HG03521 (cell line): ENCODE data around the gene ARHGAP4.
A peak's percentile ranks its signal among the peaks of the same experiment; 100 is the strongest.

ENCODE experiments used
- ATAC-seq: cut with Tn5 transposase; IDR thresholded peaks from one replicate; pipeline ENCODE4 v1.9.1; 2021; ENCODE audit warnings: mild to moderate bottlenecking, moderate library complexity; ENCODE audit not compliant: unreplicated experiment

ARHGAP4 gene

DNA sequence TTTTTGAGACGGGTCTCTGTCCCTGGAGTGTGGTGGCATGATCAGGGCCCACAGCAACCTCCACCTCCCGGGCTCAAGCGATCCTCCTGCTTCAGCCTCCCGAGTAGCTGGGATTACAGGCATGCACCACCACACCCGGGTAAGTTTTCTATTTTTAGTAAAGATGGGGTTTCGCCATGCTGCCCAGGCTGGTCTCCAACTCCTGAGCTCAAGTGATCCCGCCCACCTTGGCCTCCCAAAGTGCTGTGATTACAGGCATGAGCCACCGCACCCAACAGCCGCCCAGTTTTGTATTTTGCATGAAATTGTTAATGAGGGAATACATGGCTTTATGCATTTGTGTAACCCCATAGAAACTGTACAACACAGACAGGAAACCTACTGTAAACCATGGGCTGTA, 2.8 kb upstream of the ARHGAP4 start:
- no peak for ATAC-seq

DNA sequence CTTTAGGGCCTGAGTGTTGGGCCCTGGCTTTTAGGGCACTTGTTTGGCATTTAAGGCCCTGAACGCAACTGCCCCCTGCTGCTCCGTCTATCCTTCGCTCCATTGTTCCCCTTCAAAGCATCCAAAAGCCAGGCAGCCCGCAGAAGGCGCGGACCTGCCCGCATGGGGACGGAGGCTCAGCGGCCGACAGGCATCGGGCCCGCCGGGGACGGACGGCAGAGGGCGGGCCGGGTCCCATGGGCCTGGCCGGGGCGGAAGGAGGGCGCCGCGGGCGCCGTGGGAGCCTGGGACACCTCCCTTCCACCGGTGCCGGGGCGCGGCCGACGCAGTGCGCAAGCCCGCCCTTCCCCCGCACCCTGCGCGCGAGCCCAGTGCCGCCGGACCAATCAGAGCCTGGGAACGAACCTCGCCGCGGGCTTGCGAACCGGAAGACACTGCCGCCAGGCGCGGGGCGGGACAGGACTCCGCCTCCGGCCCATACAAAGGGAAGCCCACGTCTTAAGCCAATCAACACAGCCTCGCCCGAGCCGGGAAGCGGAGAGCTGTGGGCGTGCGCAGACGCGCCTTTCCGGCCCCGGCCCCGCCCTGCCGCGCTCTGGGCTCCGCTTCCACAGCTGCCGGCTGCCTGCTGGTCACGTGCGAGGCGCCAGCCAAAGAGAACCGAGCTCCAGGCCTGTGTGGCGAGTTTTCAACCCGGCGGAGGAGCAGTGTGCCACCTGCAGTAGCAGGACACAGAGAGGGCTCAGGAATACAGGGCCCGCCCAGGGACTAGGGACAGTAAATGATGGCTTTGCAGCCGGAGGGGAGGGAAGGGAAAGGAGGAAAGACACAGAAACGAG, 2.1 kb upstream of the ARHGAP4 start:
- ATAC-seq, result peak; percentile 70

DNA sequence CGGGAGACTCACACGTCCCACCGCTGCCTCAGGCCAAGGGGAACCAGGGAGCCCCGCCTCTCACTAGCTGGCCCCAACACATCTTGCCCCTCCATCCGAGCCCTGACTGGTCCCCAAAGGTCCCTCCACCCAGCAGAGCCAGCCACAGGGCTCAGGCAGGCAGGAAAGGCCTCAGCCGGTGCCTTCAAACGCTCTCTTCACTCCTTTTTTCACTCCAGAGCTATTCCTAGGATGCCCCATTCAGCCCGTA, 1.5 kb upstream of the ARHGAP4 start:
- ATAC-seq, result no peak

DNA sequence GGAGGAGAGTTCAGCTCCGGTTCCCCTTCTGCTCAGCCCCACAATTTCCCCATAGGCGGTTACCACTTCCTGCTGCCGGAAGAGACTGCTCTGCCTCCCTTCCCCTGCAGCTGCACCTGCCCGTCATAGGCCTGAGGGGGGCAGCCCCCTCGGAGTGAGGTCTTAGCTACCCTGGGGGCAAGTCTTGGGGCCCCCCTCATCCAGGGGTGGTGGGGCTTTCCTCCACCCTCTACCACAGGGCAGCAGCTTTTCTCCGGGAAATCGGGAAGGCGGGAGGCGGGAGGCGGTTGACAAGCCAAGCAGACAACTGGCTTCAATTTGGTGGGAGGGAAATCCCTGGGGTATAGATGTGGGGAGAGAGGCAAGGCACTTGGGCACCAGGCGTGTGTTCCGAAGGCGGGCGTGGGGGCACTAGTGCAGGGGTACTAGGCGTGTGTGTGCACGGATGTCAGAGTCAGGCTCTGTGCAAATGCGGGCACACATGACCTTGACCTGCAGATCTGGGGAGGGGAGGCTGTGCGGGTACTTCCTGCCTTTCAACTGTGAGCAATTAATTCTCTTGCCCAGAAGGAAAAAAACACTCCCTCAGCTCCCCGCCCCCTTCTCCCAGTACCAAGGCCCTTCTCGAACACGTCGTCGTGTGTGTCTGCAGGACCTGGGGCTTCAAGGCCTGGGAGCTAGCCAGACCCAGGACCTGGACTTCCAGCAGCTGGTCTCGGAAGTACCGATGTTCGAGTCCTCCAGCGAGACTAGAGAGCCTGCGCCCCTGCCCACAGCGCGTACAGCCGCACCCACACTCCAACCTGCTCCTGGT, 1.0 kb upstream of the ARHGAP4 start:
- ATAC-seq, result peak; percentile 34

DNA sequence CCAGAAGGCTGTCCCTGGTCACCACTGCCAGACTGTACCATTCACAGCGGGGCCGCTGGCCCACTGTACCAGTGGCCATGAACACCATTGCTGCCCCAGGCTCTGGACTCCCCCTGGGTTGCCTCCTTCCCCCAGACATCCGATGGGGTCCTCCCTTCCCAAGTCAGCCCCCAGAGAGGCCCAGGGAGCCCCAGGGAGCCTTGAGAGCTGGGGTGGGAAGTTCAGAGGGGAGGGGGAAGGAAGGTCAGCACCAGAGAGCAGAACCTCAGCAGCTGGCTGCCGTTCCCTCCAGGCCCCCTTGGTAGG, 441 bp upstream of the ARHGAP4 start:
- no peak for ATAC-seq

DNA sequence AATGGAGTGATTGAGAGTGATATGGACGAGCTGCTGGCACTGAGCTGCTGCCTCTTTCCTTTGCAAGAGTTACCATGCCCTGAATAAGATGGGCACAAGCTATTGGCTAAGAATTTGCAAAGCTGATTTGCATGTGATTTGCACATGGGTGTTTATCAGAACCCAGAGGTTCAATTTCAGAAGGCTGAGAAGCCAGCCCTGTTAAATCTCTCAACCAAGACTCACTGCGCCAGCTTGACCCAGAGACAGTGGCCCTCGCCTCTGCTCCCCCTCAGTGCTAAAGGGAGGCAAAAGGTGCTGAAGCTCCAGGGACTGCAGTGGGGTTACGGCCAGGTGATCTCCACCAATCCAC, 701 bp downstream of the ARHGAP4 start:
- no peak for ATAC-seq

DNA sequence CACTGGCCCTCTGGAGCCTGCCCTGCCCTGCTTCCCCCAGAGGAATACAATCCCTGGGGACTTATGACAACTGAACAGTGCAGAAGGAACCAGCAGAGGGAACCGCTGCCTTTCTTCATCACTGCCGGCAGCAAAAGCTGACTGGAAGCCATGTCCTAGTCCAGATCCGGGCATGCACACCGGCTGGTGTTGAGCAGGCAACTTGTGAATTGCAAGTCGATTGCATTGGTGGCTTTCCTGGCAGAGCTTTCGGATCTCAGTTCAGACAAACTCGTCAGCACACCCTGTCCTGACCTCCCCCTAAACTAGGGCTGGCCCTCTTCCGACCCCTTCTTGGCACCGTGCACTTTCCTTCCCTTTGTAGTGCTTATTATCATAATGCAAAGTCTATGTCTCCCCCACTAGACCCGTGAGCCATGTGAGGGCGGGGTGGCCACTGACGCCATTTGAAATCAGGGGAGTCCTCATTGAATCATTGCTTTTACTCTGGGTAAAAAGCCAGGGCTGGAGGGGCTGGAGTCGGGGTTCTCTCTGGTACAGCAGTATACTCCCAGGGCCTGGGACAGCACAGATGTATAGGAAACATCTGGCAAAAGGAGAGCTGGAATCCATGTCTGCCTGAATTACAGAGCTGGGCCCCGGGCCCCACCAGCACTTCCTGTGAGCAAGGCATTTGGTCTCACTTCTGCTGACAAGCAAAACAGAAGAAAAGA, 1.8 kb downstream of the ARHGAP4 start:
- ATAC-seq, result no peak

DNA sequence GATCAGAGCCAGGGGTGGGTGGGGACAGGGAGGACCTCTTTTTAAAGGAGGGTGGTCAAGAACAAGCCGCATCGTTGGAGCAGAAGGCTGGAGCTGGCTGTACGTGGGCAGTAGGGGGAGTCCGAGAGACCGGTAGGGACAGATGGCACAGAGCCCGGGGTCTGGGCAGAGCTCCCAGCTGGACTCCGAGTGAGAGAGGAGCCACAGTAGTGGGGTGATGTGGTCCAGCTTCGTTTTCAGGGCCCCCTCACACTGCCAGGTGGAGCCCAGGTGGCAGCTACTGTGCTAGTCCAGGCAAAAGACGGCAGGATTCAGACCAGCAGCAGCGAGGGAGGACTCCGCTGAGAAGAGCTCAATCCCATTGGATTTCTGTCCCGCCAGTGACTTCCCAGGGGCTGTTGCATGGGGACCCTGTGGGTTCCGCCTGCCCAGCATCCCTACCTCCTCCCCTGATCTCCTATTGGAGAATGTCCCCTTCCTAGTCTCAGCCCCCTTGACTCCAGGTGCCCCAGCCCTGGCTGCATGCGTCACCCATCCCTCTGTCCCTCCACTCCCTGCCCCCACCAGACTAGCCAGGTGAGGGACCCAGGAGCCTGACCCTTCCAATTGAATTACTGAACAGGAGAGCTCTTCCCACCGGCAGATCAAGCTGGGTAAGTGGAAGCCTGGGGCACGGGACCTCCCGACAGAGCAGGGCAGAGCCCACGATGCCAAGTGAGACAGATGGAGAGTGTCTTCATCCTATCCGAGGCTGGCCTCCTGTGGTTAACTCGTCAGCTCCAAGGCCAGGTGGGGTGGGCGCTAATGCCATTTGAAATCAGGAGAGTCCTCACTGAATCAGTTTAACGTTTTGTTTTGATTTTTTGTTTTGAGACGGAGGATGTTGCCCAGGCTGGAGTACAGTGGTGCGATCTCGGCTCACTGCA, 2.9 kb downstream of the ARHGAP4 start:
- no peak for ATAC-seq

DNA sequence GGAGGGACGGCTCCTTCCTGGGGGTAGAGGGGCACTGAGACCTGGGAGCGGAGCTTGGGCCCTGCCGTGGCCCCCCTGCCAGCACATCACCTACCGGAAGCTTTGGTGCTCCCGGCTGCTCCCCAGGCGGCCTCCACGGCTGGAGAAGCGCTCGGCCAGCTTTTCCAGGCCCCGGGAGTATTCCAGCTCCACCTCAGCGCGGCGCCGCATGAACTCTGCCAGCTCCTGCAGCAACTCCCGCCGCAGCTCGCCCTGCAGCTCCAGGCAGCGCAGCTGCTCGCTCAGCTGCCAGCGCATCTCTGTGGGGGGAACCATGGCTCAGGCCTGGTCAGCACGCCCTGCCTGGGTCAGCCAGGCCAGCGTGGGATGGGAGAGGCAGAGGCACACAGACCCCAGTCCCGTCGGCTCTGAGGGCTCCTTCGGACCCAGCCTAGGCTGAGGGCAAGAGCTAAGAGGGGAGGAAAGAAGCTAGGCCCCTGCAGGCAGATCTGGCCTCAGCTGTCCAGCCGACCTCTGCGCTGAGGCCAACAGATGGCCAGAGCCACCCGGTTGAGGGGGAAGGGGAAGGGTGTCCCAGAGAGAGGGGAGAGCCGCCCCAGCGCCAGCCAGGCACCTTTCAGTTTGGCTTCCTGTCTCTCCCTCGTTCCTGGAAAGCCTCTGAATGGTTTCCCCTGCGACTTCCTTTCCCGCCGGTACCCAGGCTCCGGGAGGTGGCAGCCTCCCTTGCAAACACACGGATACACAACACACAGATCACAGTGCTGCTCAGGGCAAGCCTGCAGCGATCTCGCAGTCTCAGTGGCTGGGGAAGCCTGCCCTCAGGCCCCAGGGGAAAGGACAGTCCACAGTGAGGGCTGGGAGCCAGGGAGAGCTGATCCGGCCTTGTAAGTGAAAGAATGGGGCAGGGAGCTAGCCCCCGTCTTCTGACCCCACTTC, 4.3 kb downstream of the ARHGAP4 start:
- ATAC-seq, result no peak

DNA sequence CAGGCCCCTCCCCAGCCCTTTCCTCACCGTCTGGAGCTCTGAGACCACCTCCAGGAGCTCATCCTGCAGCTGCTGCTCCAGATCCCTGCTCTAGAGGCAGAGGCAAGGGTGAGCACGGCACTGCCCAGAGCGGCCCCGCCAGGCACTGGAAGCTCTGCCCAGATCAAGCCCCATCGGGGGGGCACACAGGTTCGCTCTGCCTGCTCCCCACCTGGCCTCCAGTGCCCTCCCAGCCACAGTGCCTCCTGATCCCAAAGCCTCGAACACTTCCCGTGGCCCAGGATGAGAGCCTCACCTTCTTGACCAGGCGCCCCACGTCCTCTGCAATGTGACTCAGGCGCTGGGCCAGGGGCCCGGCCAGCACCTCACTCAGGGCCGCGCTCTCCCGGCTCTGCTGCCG, 5.0 kb downstream of the ARHGAP4 start:
- ATAC-seq, result no peak

DNA sequence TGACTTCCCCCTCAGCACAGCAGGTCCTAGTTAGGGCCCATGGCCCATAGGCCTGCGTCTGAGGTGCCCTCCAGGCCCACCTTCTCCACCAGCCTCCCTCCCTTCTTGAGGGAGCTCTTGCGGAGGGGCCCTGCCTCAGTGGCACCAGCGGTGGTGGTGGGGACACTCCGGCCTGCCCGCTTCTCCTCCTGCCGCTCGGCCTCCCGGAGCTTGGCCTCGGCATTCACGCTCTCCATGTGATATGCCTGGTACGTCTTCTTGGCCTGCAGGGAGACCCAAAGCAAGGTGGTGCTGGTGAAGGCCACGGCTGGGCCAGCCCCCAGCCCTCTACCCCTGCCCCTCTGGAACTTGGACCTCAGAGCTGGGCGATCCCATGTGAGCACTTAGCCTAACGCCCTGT, 5.5 kb downstream of the ARHGAP4 start:
- ATAC-seq, result no peak

DNA sequence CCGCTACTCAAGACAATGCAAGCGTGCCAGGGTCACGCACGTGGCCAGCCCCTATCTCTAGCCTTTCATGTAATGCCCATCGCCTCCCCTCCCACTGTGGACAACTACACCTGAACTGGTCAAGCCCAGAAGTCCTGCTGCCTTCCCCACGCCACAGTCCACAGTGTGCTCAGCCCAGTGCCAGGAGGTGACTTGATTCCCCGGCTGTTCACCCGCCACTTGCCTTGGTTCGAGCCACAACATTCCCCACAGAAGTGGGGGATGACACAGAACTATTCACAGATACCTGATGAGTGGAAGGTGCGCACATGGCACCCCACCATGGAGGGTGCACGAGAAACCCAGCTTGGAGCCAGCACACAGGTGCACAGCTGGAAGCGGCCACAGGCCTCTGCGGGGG, 6.8 kb downstream of the ARHGAP4 start:
- ATAC-seq, result no peak

DNA sequence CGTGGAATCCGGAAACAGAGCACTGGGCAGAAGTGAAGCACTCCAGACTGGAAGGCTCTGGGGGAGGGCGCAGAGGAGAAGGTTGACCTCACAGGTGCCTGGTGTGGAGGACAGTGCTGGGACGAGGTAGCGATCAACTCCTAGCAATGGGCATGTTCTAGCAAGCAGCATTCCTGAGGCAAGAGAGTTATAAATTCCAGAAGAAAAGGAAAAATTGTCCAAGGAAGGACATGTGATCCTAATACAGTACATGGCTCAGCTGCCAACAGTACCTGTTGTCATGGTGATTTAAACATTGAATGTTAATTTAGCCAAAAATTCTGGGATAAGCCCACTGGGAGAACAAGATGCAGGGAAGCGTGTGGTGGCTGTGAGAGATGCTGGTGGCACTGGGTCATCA, 8.2 kb downstream of the ARHGAP4 start:
- no peak for ATAC-seq

DNA sequence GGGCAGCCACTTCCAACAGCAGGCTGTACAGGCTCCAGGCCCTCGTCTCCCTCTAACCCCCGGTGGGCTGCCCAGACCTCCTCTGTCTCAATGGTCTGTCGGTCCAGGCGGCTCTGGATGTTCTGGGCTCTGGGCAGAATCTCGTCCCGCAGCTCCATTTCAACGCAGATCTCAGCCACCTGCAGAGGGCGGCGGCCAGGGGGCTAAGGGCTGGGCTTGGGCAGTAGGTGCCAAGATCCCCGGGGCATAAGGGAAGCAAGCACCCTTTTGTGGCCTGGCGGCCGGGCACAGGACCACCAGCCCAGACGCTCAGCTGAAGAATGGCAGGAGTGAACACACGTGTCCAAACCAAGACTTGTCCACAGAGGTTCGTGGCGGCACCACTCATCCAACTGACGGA, 12.4 kb downstream of the ARHGAP4 start:
- no peak for ATAC-seq

DNA sequence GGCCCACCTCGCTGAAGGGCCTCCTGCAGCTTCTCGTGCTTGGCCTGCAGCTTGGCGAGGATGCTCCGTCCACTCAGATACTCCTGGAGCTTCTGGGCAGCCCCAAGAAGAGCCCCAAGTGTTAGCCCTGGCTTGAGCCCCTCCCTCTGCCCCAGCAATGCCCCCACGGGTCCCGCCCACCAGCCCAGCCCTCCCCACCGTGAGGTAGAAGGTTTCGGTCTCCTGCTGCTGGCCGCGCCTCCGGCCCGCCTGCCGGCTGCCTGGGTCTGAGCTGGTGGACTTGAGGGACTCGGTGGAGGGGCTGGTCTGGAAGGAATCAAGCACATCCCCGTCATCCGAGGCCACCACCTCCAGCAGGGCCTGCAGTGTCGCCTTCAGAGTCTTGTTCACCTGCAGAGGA, 12.9 kb downstream of the ARHGAP4 start:
- ATAC-seq, result no peak

DNA sequence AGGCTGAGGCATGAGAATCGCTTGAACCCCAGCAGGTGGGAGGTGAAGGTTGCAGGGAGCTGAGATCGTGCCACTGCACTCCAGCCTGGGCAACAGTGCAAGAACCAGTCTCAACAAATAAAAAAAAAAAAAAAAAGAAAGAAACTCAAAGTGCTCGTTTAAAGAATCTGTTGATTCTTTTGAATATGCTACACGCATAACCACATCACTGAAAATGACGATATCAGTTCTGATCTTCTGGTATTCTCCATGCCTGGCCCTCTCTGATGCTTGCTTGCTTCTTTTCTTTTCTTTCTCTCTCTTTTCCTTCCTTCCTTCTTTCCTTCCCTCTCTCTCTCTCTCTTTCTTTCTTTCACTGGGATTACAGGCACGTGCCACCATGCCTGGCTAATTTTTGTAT, 14.3 kb downstream of the ARHGAP4 start:
- ATAC-seq, result no peak

DNA sequence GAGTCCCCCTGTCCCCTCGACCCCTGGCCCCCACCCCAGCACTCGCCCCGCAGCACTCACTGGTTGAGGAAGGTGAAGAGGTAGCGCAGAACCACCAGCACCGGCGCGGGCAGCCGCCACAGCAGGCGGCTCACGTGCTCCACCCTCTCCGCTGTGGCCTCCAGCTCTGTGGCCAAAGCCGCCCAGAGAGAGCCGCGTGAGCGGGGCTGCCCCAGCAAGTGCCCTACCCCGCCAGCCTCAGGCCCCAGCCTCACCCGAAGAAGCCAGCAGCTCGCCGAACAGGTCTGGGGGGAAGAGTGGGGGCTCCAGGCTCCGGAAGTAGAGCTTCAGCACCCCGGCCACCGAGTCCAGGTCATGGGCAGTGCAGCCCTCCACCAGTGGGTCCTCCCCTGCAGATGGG, 15.6 kb downstream of the ARHGAP4 start:
- ATAC-seq, result no peak

DNA sequence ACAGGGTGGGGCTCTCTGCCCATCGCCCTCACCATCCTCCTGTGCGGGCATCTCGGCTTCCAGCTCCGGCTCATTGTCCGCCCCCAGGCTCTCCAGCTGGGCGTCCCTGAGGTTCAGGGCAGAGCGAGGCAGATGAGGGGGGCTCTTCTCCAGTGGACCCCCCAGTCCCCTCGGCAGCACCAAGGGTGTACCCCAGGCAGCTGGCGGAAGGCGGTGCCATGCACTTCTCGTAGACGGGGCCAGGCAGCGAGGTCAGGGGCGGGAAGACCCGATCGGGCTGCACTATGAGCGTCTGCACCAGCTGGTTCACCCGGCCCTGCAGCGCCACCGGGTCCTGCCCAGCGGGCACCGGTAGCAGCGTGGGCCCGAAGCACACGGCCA, 16.1 kb downstream of the ARHGAP4 start:
- ATAC-seq, result no peak

DNA sequence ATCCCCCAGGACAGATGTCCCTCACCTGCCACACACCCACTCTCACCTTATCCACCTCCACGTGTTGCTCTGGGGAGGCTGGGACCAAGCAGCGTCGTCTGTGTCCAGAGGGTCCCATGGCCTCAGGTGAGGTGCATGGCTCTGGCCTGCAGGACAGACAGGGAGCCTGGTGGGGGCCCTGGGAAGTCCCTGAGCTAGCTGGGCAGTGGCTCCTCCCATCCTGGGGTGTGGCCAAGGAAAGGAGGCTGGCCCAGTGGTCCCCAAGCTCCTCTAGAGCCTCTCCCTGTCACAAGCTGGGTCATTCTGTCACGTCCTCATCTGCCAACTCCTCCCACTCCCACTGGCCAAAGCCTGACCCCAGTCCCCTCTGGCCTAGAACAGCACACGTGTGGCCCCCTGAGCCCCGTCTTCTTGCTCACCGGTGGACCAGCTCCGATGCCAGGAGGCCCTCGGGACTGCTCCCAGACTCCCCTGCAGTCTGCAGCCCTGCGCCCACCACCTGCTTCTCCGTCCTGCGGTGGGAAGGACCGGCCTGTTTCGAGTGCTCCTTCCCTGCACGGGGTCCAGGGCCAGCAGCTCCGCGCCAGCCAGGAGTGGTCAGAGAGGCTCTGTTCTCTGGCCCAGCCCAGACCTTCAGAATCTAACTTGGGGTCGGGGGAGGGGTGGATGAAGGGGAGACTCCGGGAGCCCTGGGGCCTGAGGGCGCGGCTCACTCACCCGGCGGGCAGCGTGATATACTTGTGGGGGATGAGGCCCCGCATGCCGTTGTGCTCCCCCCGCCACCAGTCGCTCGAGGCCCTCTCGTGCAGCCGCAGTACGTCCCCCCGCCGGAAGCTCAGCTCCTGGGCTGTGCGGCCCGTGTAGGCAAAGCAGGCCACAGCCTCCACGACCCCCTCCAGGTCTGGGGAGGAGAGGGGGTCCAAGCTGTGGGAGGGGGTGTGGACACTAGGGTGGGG, 16.8 kb downstream of the ARHGAP4 start:
- no peak for ATAC-seq
